ENCODE results near the gene PKNOX2. TPM values are rescaled to one million over a fixed set of nuclear protein-coding genes. Genes with fewer than 3 reads are reported as not detected.

Gene PKNOX2
- total and polyA plus RNA-seq, 4 donors, result 0.14 to 0.29 (median 0.24) TPM

GRCh38 chr11:125320347-125321076, 156.0 kb downstream of the PKNOX2 start:
- WGBS, result 62% methylated on average over 4 of the region's 4 CpGs
- Histone ChIP-seq H3K4me1 (ENCODE audit: control insufficient read depth in 4 of 4, insufficient read depth in 4 of 4, low read length in 3 of 4) (no peaks in the 10 kb centered on the region), H3K36me3 (ENCODE audit: control insufficient read depth in 4 of 4, insufficient read depth in 3 of 4, low read depth in 1 of 4, low read length in 3 of 4) (no peaks in the 10 kb centered on the region), H3K9me3 (ENCODE audit: control insufficient read depth in 4 of 4, low read length in 3 of 4) (no peaks in the 10 kb centered on the region), H3K4me3 (ENCODE audit: low read depth in 1 of 3, low read length in 3 of 3) (no peak overlapping the region), H3K27me3 (ENCODE audit: control insufficient read depth in 4 of 4, insufficient read depth in 4 of 4, low read length in 3 of 4) (peaks cover 0 to 2% (median 0%) of the 10 kb centered on the region in 4 donors), H3K9ac (ENCODE audit: low read depth in 1 of 2, low read length in 2 of 2) (no peak overlapping the region), H3K27ac (ENCODE audit: low read depth in 1 of 2, low read length in 2 of 2) (no peak overlapping the region)
- TF ChIP-seq CTCF (IDR thresholded peaks at IDR 0.05; ENCODE audit: low read depth, low read length, missing input control), result no peak
- TF ChIP-seq RAD21 (IDR thresholded peaks at IDR 0.05), result no peak
- TF ChIP-seq FOXA1 (IDR thresholded peaks at IDR 0.05), result no peak
- no peak for TF ChIP-seq TAF1 (conservative IDR thresholded peaks at IDR 0.05)
- no peak for TF ChIP-seq SP1 (IDR thresholded peaks at IDR 0.05)
- TF ChIP-seq HNF4G (IDR thresholded peaks at IDR 0.05), result no peak
- no peak for TF ChIP-seq NR2F2 (IDR thresholded peaks at IDR 0.05)
- TF ChIP-seq EGR1 (IDR thresholded peaks at IDR 0.05; ENCODE audit: low read depth in 2 of 2), result no peak
- no peak for TF ChIP-seq HNF4A (conservative IDR thresholded peaks at IDR 0.05)
- DNase-seq (ENCODE audit: low spot score), result no peak

GRCh38 chr11:125322289-125322688, 157.7 kb downstream of the PKNOX2 start:
- no peak for DNase-seq (ENCODE audit: low spot score)

GRCh38 chr11:125325196-125325595, 160.6 kb downstream of the PKNOX2 start:
- TF ChIP-seq FOXA1 (IDR thresholded peaks at IDR 0.05) (no peak), ZBTB33 (IDR thresholded peaks at IDR 0.05) (no peak), HNF4A (conservative IDR thresholded peaks at IDR 0.05) (no peak)
- DNase-seq (ENCODE audit: low spot score), result no peak
- H3K27me3 ChIP-seq (ENCODE audit: control insufficient read depth in 4 of 4, insufficient read depth in 4 of 4, low read length in 3 of 4), result peaks cover 0 to 2% (median 0%) of the 10 kb centered on the region in 4 donors
- WGBS, result 59% methylated on average over 3 of the region's 3 CpGs
- H3K36me3 ChIP-seq (ENCODE audit: control insufficient read depth in 4 of 4, insufficient read depth in 3 of 4, low read depth in 1 of 4, low read length in 3 of 4), result no peaks in the 10 kb centered on the region
- no peak overlapping the region for H3K9ac ChIP-seq (ENCODE audit: low read depth in 1 of 2, low read length in 2 of 2)
- H3K27ac ChIP-seq (ENCODE audit: low read depth in 1 of 2, low read length in 2 of 2), result no peak overlapping the region
- no peak overlapping the region for H3K4me3 ChIP-seq (ENCODE audit: low read depth in 1 of 3, low read length in 3 of 3)
- H3K4me1 ChIP-seq (ENCODE audit: control insufficient read depth in 4 of 4, insufficient read depth in 4 of 4, low read length in 3 of 4), result no peaks in the 10 kb centered on the region
- no peaks in the 10 kb centered on the region for H3K9me3 ChIP-seq (ENCODE audit: control insufficient read depth in 4 of 4, low read length in 3 of 4)

More at GRCh38 chr11:125322289-125322688, 157.7 kb downstream of the PKNOX2 start:
- no peak for TF ChIP-seq GABPA (IDR thresholded peaks at IDR 0.05 in 1 of 2, conservative IDR thresholded peaks at IDR 0.05 in 1 of 2)
- TF ChIP-seq FOXA1 (IDR thresholded peaks at IDR 0.05), result no peak
- TF ChIP-seq HNF4G (IDR thresholded peaks at IDR 0.05), result no peak
- no peak for TF ChIP-seq ZBTB33 (IDR thresholded peaks at IDR 0.05)
- TF ChIP-seq RAD21 (IDR thresholded peaks at IDR 0.05), result no peak
- no peak for TF ChIP-seq TAF1 (conservative IDR thresholded peaks at IDR 0.05)
- Histone ChIP-seq H3K4me3 (ENCODE audit: low read depth in 1 of 3, low read length in 3 of 3) (no peak overlapping the region), H3K27me3 (ENCODE audit: control insufficient read depth in 4 of 4, insufficient read depth in 4 of 4, low read length in 3 of 4) (peaks cover 0 to 2% (median 0%) of the 10 kb centered on the region in 4 donors), H3K9ac (ENCODE audit: low read depth in 1 of 2, low read length in 2 of 2) (no peak overlapping the region), H3K27ac (ENCODE audit: low read depth in 1 of 2, low read length in 2 of 2) (no peak overlapping the region), H3K9me3 (ENCODE audit: control insufficient read depth in 4 of 4, low read length in 3 of 4) (no peaks in the 10 kb centered on the region), H3K4me1 (ENCODE audit: control insufficient read depth in 4 of 4, insufficient read depth in 4 of 4, low read length in 3 of 4) (no peaks in the 10 kb centered on the region), H3K36me3 (ENCODE audit: control insufficient read depth in 4 of 4, insufficient read depth in 3 of 4, low read depth in 1 of 4, low read length in 3 of 4) (no peaks in the 10 kb centered on the region)
- 85% methylated on average over 8 of the region's 8 CpGs for WGBS
